Naive thymus-derived CD8-positive, alpha-beta T cell (primary cell): ENCODE results near the gene ZNF491. TPM values are rescaled to one million over a fixed set of nuclear protein-coding genes. Genes with fewer than 3 reads are reported as not detected.
"Not testable (repeated sequence)": the region's sequence is repeated elsewhere in the genome, so short reads cannot be mapped to it uniquely, and the experiment has no call there.

Experiments used
- ATAC-seq, 2 donors: fragments of 150-1000 bp; cut with Tn5 transposase in 1 of 2; sonication (Bioruptor Pico), chemical (Tn5 transposase) in 1 of 2; 1 replicate in 1 of 2; 2 replicates in 1 of 2; pipeline ENCODE4 v1.10.0; 2021; ENCODE audit warnings: mild to moderate bottlenecking in 2 of 2, moderate library complexity in 2 of 2
- POLR2A ChIA-PET: fragments of 350-600 bp; sonication (Branson Sonifier 250); formaldehyde crosslinking; loops from one replicate; lab custom pipeline; 2021; ENCODE audit warnings: antibody characterized with exemption; lab: Charles Lee
- DNase-seq, 10 donors: peaks; one replicate each; pipeline versions ENCODE4 v3.0.0 to v3.0.0-alpha.2; 2020 to 2022
- H3K27ac Mint-ChIP-seq, 10 donors: one replicate each; pipeline ENCODE4 v1.8.0; 2020 to 2022; ENCODE audit warnings: mild to moderate bottlenecking in 10 of 10, mixed read lengths in 10 of 10, moderate library complexity in 4 of 10, inconsistent platforms in 1 of 10
- H3K27me3 Mint-ChIP-seq, 5 donors: one replicate each; pipeline ENCODE4 v1.8.0; 2021 to 2022; ENCODE audit warnings: mixed read lengths in 5 of 5
- H3K36me3 Mint-ChIP-seq, 3 donors: one replicate each; pipeline ENCODE4 v1.8.0; 2020 to 2022; ENCODE audit warnings: mixed read lengths in 3 of 3, mild to moderate bottlenecking in 2 of 3, inconsistent platforms in 1 of 3
- H3K4me1 Mint-ChIP-seq, 4 donors: one replicate each; pipeline ENCODE4 v1.8.0; 2021 to 2022; ENCODE audit warnings: mixed read lengths in 4 of 4
- H3K4me3 Mint-ChIP-seq, 10 donors: one replicate each; pipeline ENCODE4 v1.8.0; 2020 to 2022; ENCODE audit warnings: mild to moderate bottlenecking in 10 of 10, mixed read lengths in 10 of 10, moderate library complexity in 6 of 10, inconsistent platforms in 1 of 10
- H3K9me3 Mint-ChIP-seq, 9 donors: one replicate each; pipeline ENCODE4 v1.8.0; 2020 to 2022; ENCODE audit warnings: mixed read lengths in 9 of 9, mild to moderate bottlenecking in 3 of 9, inconsistent platforms in 1 of 9, moderate library complexity in 1 of 9
- polyA plus RNA-seq, 3 donors: library from polyadenylated mRNA; unstranded; fragments of 300-500 nt; fragmentation: Illumina TruSeq; gene quantifications; one replicate each; pipeline ENCODE4 v1.2.3, GENCODE V29; 2021
- total RNA-seq, 8 experiments: library from RNA in 2 of 8; stranded (reverse) in 2 of 8; gene quantifications; one replicate each; pipeline ENCODE4 v1.2.3 and lab custom pipeline; 2021 to 2026

Gene ZNF491
- total and polyA plus RNA-seq, 5 experiments from 2014 or later = 0.11 to 5.9 (median 0.69) TPM

GRCh38 chr19:11814029-11814699 is 15.8 kb downstream of the ZNF491 start, which contains the start of gene ZNF440:
Gene ZNF440, plus strand, starts transcription at chr19:11814273. Its CDS starts 175 bp downstream, at chr19:11814448.
- peaks cover 0 to 29% (median 4%) of the 10 kb centered on the region in 9 donors for H3K9me3 Mint-ChIP-seq
- peak within 1 kb of the TSS; percentile 91 to 96 (median 94) for H3K4me3 Mint-ChIP-seq
- peak; percentile 65 to 88 (median 75) for DNase-seq
- no peaks in the 10 kb centered on the region for H3K27me3 Mint-ChIP-seq
- H3K4me1 Mint-ChIP-seq = peaks cover 7 to 37% (median 30%) of the 10 kb centered on the region in 4 donors
- POLR2A ChIA-PET = interaction anchor here (0.6 to 3.2 kb wide), 6 partner anchors 14 to 347 kb away, joined by 3 to 15 read pairs (median 4); partner anchors contain the start of genes ZNF439 and ZNF491
- peak within 1 kb of the TSS; percentile 70 to 94 (median 90) for H3K27ac Mint-ChIP-seq
- peak; percentile 98 for ATAC-seq
- peaks cover 3 to 35% (median 9%) of the 10 kb centered on the region in 3 donors for H3K36me3 Mint-ChIP-seq

GRCh38 chr19:11814700-11815035 is 16.3 kb downstream of the ZNF491 start:
- no peaks in the 10 kb centered on the region for H3K27me3 Mint-ChIP-seq
- ATAC-seq = peak; percentile 3 to 5
- no peak for DNase-seq
- POLR2A ChIA-PET = interaction anchor here (0.6 to 3.2 kb wide), 7 partner anchors 14 to 1682 kb away, joined by 3 to 15 read pairs (median 3); partner anchors contain the start of gene ZNF491
- H3K9me3 Mint-ChIP-seq = peaks cover 0 to 30% (median 4%) of the 10 kb centered on the region in 9 donors
- H3K36me3 Mint-ChIP-seq = peaks cover 3 to 33% (median 9%) of the 10 kb centered on the region in 3 donors
- peaks cover 7 to 37% (median 30%) of the 10 kb centered on the region in 4 donors for H3K4me1 Mint-ChIP-seq
- H3K4me3 Mint-ChIP-seq = peak overlapping the region; percentile 79 to 96 (median 90)
- peak overlapping the region in 6 of 10 donors; percentile 32 to 85 (median 70) for H3K27ac Mint-ChIP-seq

- Mint-ChIP-seq H3K9me3 (peaks cover 0 to 76% (median 12%) of the 10 kb centered on the region in 9 donors), H3K4me3 (no peak overlapping the region), H3K27ac (no peak overlapping the region), H3K36me3 (peaks cover 30 to 89% (median 49%) of the 10 kb centered on the region in 3 donors), H3K4me1 (peaks cover 0 to 15% (median 7%) of the 10 kb centered on the region in 4 donors), H3K27me3 (no peaks in the 10 kb centered on the region)
- POLR2A ChIA-PET = no interaction called here
- DNase-seq (no peak), ATAC-seq (no peak)
Measured at GRCh38 chr19:11821474-11822109, 23.3 kb downstream of the ZNF491 start.

GRCh38 chr19:11828957-11829876 is 30.9 kb downstream of the ZNF491 start:
- peaks cover 52 to 97% (median 75%) of the 10 kb centered on the region in 3 donors for H3K36me3 Mint-ChIP-seq

GRCh38 chr19:11832253-11832912 is 34.1 kb downstream of the ZNF491 start:
- no peak overlapping the region for H3K27ac Mint-ChIP-seq

More at GRCh38 chr19:11828957-11829876, 30.9 kb downstream of the ZNF491 start:
- DNase-seq, H3K4me3 Mint-ChIP-seq, POLR2A ChIA-PET, H3K4me1 Mint-ChIP-seq, H3K27me3 Mint-ChIP-seq, H3K27ac Mint-ChIP-seq, ATAC-seq: not testable (repeated sequence)
- H3K9me3 Mint-ChIP-seq = peaks cover 9 to 98% (median 38%) of the 10 kb centered on the region in 9 donors

GRCh38 chr19:11833541-11833940 is 35.2 kb downstream of the ZNF491 start:
- H3K4me1 Mint-ChIP-seq = no peaks in the 10 kb centered on the region
- no peak overlapping the region for H3K27ac Mint-ChIP-seq
- no peak overlapping the region for H3K4me3 Mint-ChIP-seq
- H3K36me3 Mint-ChIP-seq = peaks cover 50 to 71% (median 51%) of the 10 kb centered on the region in 3 donors
- H3K9me3 Mint-ChIP-seq = peaks cover 9 to 95% (median 28%) of the 10 kb centered on the region in 9 donors
- ATAC-seq = no peak
- POLR2A ChIA-PET = interaction anchor here (0.6 kb wide), 1 partner anchor 337 kb away, joined by 3 read pairs; no protein-coding TSS in a partner anchor
- H3K27me3 Mint-ChIP-seq = no peaks in the 10 kb centered on the region
- no peak for DNase-seq

More at GRCh38 chr19:11832253-11832912, 34.1 kb downstream of the ZNF491 start:
- Mint-ChIP-seq H3K27me3 (no peaks in the 10 kb centered on the region), H3K36me3 (peaks cover 60 to 82% (median 61%) of the 10 kb centered on the region in 3 donors), H3K9me3 (peaks cover 9 to 97% (median 34%) of the 10 kb centered on the region in 9 donors), H3K4me1 (no peaks in the 10 kb centered on the region), H3K4me3 (no peak overlapping the region)
- no peak for ATAC-seq
- DNase-seq = no peak
- POLR2A ChIA-PET = no interaction called here

- not testable (repeated sequence) for ATAC-seq, H3K4me1 Mint-ChIP-seq, DNase-seq, H3K27ac Mint-ChIP-seq, H3K27me3 Mint-ChIP-seq
- peak overlapping the region in 1 of 10 donors; percentile 20 for H3K4me3 Mint-ChIP-seq
- peaks cover 0 to 91% (median 26%) of the 10 kb centered on the region in 9 donors for H3K9me3 Mint-ChIP-seq
- H3K36me3 Mint-ChIP-seq = peaks cover 30 to 56% (median 40%) of the 10 kb centered on the region in 3 donors
- POLR2A ChIA-PET = interaction anchor here (0.7 kb wide), 1 partner anchor 744 kb away, joined by 4 read pairs; no protein-coding TSS in a partner anchor
Measured at GRCh38 chr19:11835626-11836066, 37.3 kb downstream of the ZNF491 start.

- POLR2A ChIA-PET = no interaction called here
- no peaks in the 10 kb centered on the region for H3K27me3 Mint-ChIP-seq
Measured at GRCh38 chr19:11843722-11844121, 45.4 kb downstream of the ZNF491 start.

GRCh38 chr19:11847615-11848014 is 49.3 kb downstream of the ZNF491 start:
- H3K27me3 Mint-ChIP-seq, POLR2A ChIA-PET, DNase-seq, ATAC-seq: not testable (repeated sequence)
- peak overlapping the region in 5 of 10 donors; percentile 42 to 97 (median 95) for H3K27ac Mint-ChIP-seq
- peak overlapping the region in 8 of 10 donors; percentile 36 to 96 (median 88) for H3K4me3 Mint-ChIP-seq
- peaks cover 0 to 12% (median 4%) of the 10 kb centered on the region in 9 donors for H3K9me3 Mint-ChIP-seq
- H3K4me1 Mint-ChIP-seq = peaks cover 12 to 37% (median 23%) of the 10 kb centered on the region in 4 donors
- peaks cover 0 to 22% (median 20%) of the 10 kb centered on the region in 3 donors for H3K36me3 Mint-ChIP-seq

More at GRCh38 chr19:11843722-11844121, 45.4 kb downstream of the ZNF491 start:
- DNase-seq = no peak
- Mint-ChIP-seq H3K4me1 (peaks cover 4 to 11% (median 7%) of the 10 kb centered on the region in 4 donors), H3K36me3 (peaks cover 0 to 9% (median 0%) of the 10 kb centered on the region in 3 donors), H3K27ac (no peak overlapping the region), H3K4me3 (no peak overlapping the region), H3K9me3 (peaks cover 0 to 35% (median 13%) of the 10 kb centered on the region in 9 donors)
- no peak for ATAC-seq

GRCh38 chr19:11848200-11848593 is 49.9 kb downstream of the ZNF491 start:
- peaks cover 0 to 15% (median 2%) of the 10 kb centered on the region in 9 donors for H3K9me3 Mint-ChIP-seq
- peaks cover 0 to 24% (median 20%) of the 10 kb centered on the region in 3 donors for H3K36me3 Mint-ChIP-seq
- no peak for ATAC-seq
- peaks cover 12 to 37% (median 23%) of the 10 kb centered on the region in 4 donors for H3K4me1 Mint-ChIP-seq
- POLR2A ChIA-PET = interaction anchor here (0.7 to 1.3 kb wide), 7 partner anchors 35 to 485 kb away, joined by 3 to 7 read pairs (median 4); partner anchors contain the start of genes ZNF440, ZNF441, ZNF491 and ZNF563
- peak overlapping the region; percentile 84 to 96 (median 93) for H3K4me3 Mint-ChIP-seq
- H3K27me3 Mint-ChIP-seq = no peaks in the 10 kb centered on the region
- DNase-seq = no peak
- peak overlapping the region; percentile 76 to 97 (median 94) for H3K27ac Mint-ChIP-seq
